ENCODE measurements around the gene MEF2C. TPM values are rescaled to one million over a fixed set of nuclear protein-coding genes. Genes with fewer than 3 reads are reported as not detected.

MEF2C gene
- total RNA-seq, 1 experiment from 2014 or later, result 13.0 TPM

- TF ChIP-seq REST (IDR thresholded peaks at IDR 0.05; ENCODE audit: low read depth), result no peak
These were observed 160.4 kb downstream of the MEF2C start (continued) for GRCh38 chr5:88722546-88723073.

- no peak for DNase-seq (ENCODE audit: low read depth, low spot score)
- ChIA-PET RAD21 (ENCODE audit: low non-redundant PET in 1 of 2, low total read pairs in 2 of 2, uncharacterized antibody in 2 of 2, unreplicated experiment in 2 of 2) (no interaction called here), CTCF (interaction anchor here (1.0 kb wide), 1 partner anchor 938 kb away, joined by 3 read pairs; no protein-coding TSS in a partner anchor), POLR2A (no interaction called here)
- Histone ChIP-seq H3K4me1 (ENCODE audit: control insufficient read depth in 1 of 2, insufficient read depth in 2 of 2, low read length in 2 of 2) (no peaks in the 10 kb centered on the region), H3K4me2 (ENCODE audit: low read length) (no peak overlapping the region), H2AFZ (ENCODE audit: low read depth, low read length, poor library complexity, severe bottlenecking) (no peak overlapping the region), H3K9me2 (ENCODE audit: insufficient read depth) (no peaks in the 10 kb centered on the region), H3K9me3 (ENCODE audit: control insufficient read depth in 1 of 2, insufficient read depth in 1 of 2, low read depth in 1 of 2, low read length in 2 of 2) (no peaks in the 10 kb centered on the region), H4K20me1 (ENCODE audit: insufficient read depth) (no peaks in the 10 kb centered on the region), H3K9ac (ENCODE audit: low read length) (no peak overlapping the region), H3K27ac (ENCODE audit: low read depth, low read length) (no peak overlapping the region), H3K36me3 (ENCODE audit: control insufficient read depth in 1 of 2, insufficient read depth in 2 of 2, low read length in 2 of 2) (no peaks in the 10 kb centered on the region), H3K4me3 (replicated peaks in 1 of 2; ENCODE audit: low read depth in 1 of 2, low read length in 2 of 2) (no peak overlapping the region), H3K79me2 (ENCODE audit: insufficient read depth, low read length) (no peaks in the 10 kb centered on the region), H3K27me3 (ENCODE audit: insufficient read depth, low read length) (no peaks in the 10 kb centered on the region)
- no peak for ATAC-seq
- no TSS peak for BruUV-seq (replicated peaks)
- intact Hi-C loops (cut with micrococcal nuclease), result no loop called here
- TF ChIP-seq POLR2A (IDR thresholded peaks at IDR 0.05; ENCODE audit: borderline replicate concordance, extremely low read depth, insufficient read depth, insufficient read length) (no peak), TCF7L2 (IDR thresholded peaks at IDR 0.05; ENCODE audit: borderline replicate concordance, extremely low read depth, insufficient read depth, insufficient read length) (no peak), JUND (IDR thresholded peaks at IDR 0.05) (no peak), EZH2 (IDR thresholded peaks at IDR 0.05) (no peak), SIN3A (IDR thresholded peaks at IDR 0.05; ENCODE audit: low read depth) (no peak), ZFX (IDR thresholded peaks at IDR 0.05) (no peak), POLR2AphosphoS5 (IDR thresholded peaks at IDR 0.05; ENCODE audit: low read depth, low read length) (no peak), SRF (IDR thresholded peaks at IDR 0.05; ENCODE audit: low read depth) (no peak), CEBPB (IDR thresholded peaks at IDR 0.05; ENCODE audit: low read depth) (no peak), ELF1 (IDR thresholded peaks at IDR 0.05; ENCODE audit: borderline replicate concordance, low read depth) (no peak), RAD21 (IDR thresholded peaks at IDR 0.05; ENCODE audit: low read depth) (no peak)
These were observed 163.6 kb downstream of the MEF2C start for GRCh38 chr5:88719434-88719833.
